H1 (cell line): ENCODE results near the gene C16orf90. TPM values are rescaled to one million over a fixed set of nuclear protein-coding genes. Genes with fewer than 3 reads are reported as not detected.

Experiments
- polyA plus RNA-seq, 7 experiments: library from polyadenylated mRNA; depleted of rRNA in 3 of 7; stranded (reverse) in 5 of 7; unstranded in 2 of 7; fragments of >200 nt in 5 of 7; fragments of 200-250 nt in 2 of 7; gene quantifications; 1 replicate in 5 of 7; 2 replicates in 1 of 7; 4 replicates in 1 of 7; pipeline versions ENCODE4 v1.2.1 to v1.2.3, GENCODE V29; 2011 to 2013; ENCODE audit warnings: missing spikeins in 2 of 7, mixed read lengths in 2 of 7
- total RNA-seq: library from RNA; stranded (reverse); fragmentation: NEBNext Ultra II Directional; extraction: Animal tissue kit (Norgen Biotek cat#: 25700); gene quantifications from 2 replicates; pipeline ENCODE4 v1.2.1, GENCODE V29; 2021
- TF ChIP-seq, protein P1 (sequence below): IDR thresholded peaks from 2 replicates; pipeline ENCODE4 v1.6.1; 2012; ENCODE audit warnings: low read length, inconsistent platforms

The C16orf90 gene
- total and polyA plus RNA-seq, 2 of the 8 experiments (the other 6 are each of a cell fraction or from before 2014, with no cell fraction given): not detected

DNA sequence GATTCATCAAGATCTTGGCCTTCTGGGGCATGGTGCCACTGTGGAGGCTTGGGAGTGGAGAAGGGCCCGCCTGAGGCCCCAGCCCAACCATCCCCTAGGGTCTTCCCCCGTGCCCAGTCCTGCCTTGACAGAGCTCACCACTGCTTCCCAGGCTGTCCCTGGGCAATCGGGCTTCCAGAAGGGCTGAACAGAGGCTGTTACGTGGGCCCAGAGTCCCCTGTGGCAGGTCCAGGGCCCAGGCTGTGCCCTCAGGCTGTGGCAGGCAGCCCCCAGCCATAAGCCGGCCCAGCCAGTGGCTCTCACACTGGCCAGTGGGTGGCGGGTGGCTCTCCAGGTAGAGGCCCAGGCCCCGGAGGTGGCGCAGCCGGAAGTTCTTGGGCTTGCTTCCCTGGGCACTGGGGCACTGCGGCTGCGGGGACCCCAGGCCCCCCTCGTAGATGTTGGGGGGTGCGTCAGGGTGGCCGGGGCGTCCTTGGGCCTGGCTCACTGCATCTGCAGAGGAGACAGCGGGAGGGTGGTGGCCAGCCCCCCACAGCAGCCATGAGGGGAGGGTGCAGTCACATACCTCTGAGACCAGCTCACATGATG, 809 bp downstream of the C16orf90 start (continued):
- TF ChIP-seq, protein P1, sequence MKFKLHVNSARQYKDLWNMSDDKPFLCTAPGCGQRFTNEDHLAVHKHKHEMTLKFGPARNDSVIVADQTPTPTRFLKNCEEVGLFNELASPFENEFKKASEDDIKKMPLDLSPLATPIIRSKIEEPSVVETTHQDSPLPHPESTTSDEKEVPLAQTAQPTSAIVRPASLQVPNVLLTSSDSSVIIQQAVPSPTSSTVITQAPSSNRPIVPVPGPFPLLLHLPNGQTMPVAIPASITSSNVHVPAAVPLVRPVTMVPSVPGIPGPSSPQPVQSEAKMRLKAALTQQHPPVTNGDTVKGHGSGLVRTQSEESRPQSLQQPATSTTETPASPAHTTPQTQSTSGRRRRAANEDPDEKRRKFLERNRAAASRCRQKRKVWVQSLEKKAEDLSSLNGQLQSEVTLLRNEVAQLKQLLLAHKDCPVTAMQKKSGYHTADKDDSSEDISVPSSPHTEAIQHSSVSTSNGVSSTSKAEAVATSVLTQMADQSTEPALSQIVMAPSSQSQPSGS: no peak
